Gastrocnemius medialis (tissue), 4 donors: ENCODE results near the gene HIRA. TPM values are rescaled to one million over a fixed set of nuclear protein-coding genes. Genes with fewer than 3 reads are reported as not detected.

Experiments
- ATAC-seq, 2 donors: fragments of 150-250 bp; one replicate each; pipeline ENCODE4 v1.9.1; 2016
- DNase-seq, 2 donors: peaks; one replicate each; pipeline ENCODE4 v3.0.0-alpha.2; 2019
- H3K27ac ChIP-seq, 4 donors: fragments of 200-600 bp; sonication (generic); 1 replicate in 1 of 4; 2 replicates in 3 of 4; pipeline ENCODE4 v1.5.1; 2016 to 2018; ENCODE audit warnings: mild to moderate bottlenecking in 2 of 4, moderate library complexity in 1 of 4
- H3K27me3 ChIP-seq, 3 donors: fragments of 200-600 bp; sonication (generic) in 2 of 3; 1 replicate in 1 of 3; 2 replicates in 2 of 3; pipeline versions ENCODE4 v1.5.1 to v1.6.0; 2016 to 2019; ENCODE audit warnings: mild to moderate bottlenecking in 1 of 3, moderate library complexity in 1 of 3
- H3K36me3 ChIP-seq, 2 donors: fragments of 200-600 bp; sonication (generic) in 1 of 2; one replicate each; pipeline ENCODE4 v1.5.1; 2017 to 2018
- H3K4me1 ChIP-seq, 2 donors: fragments of 200-600 bp; sonication (generic) in 1 of 2; one replicate each; pipeline ENCODE4 v1.5.1; 2016 to 2017; ENCODE audit warnings: mild to moderate bottlenecking in 2 of 2
- H3K4me3 ChIP-seq, 4 donors: fragments of 200-600 bp; sonication (generic) in 3 of 4; 1 replicate in 1 of 4; 2 replicates in 3 of 4; pipeline ENCODE4 v1.5.1; 2016 to 2019; ENCODE audit warnings: mild to moderate bottlenecking in 2 of 4
- H3K9me3 ChIP-seq, 3 donors: fragments of 200-600 bp; sonication (generic) in 2 of 3; 1 replicate in 1 of 3; 2 replicates in 2 of 3; pipeline ENCODE4 v1.5.1; 2016 to 2019
- CTCF ChIP-seq, 5 experiments: fragments of 450-650 bp in 3 of 5; fragments of 200-600 bp in 2 of 5; sonication (generic) in 2 of 5; IDR thresholded peaks in 4 of 5; conservative IDR thresholded peaks in 1 of 5; 1 replicate in 4 of 5; 2 replicates in 1 of 5; pipeline ENCODE4 v1.5.1; 2016 to 2019; ENCODE audit warnings: antibody characterized with exemption in 5 of 5, mild to moderate bottlenecking in 3 of 5, moderate library complexity in 3 of 5
- POLR2A ChIP-seq, 2 donors: fragments of 450-650 bp; IDR thresholded peaks; one replicate each; pipeline ENCODE4 v1.6.1; 2017; ENCODE audit warnings: antibody characterized with exemption in 2 of 2, mild to moderate bottlenecking in 2 of 2, moderate library complexity in 2 of 2
- in situ Hi-C, 4 donors: fragments of 200-750 bp; cut with MboI; loops; one replicate each; pipeline versions ENCODE4 v1.15.0 to v1.8.0; 2017; ENCODE audit warnings: low sequenced_read_pairs in 4 of 4
- intact Hi-C: fragments of 100-400 bp; cut with DNase I; formaldehyde crosslinking; loops from one replicate; pipeline ENCODE4 v1.15.1; 2023; ENCODE audit warnings: low total_unique reads
- total RNA-seq, 4 donors: library from RNA; depleted of rRNA; stranded (reverse); fragments of >200 nt; gene quantifications; one replicate each; pipeline versions ENCODE4 v1.1.0 to v1.2.3, GENCODE V29; 2016

HIRA gene
- total RNA-seq, 4 donors from 2014 or later: 14.2 to 46.8 (median 24.6) TPM

DNA sequence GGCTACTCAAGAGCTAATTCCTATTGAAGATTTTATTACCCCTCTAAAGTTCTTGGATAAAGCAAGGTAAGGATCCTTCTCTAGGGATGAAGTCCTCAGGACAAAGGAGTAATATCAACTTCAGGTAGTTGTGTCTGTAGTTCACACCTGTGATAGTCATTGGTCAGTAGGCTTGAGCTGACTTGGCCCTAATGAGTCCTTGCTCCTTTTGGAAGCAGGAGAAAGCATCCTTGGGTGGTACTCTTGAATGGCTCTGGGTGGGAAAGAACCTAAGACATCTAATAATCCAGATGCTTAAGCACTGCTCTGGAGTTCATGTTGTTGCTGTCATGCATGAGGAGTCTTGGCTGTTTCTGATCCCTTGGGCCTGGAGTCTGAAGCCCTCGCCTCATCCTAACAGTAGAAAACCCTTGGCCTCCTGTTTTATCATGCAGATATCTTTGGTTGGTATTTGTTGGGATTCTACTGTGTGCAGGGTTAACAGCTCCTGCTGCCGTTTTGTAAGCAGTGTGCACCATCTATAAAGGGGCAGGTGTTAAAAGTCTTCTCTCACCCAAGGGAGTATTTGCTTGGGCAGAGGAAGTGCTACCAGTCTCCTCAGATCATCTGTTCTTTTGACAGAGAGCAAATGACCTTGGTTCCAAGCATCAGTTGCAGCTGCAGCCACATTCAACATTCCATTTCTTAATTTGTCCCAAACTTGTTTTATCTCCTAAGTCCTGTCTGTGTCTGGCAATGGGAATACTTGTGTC is 3.5 kb upstream of the HIRA start:
- in situ Hi-C loops (no loop called here), intact Hi-C loops (loop anchor here (5.0 kb wide), 2 partner anchors 258 to 313 kb away; partner anchors contain the start of genes DGCR2 and SLC25A1)
- DNase-seq: no peak
- Histone ChIP-seq H3K9me3 (no peaks in the 10 kb centered on the region), H3K27me3 (no peaks in the 10 kb centered on the region), H3K4me1 (peaks cover 37% of the 10 kb centered on the region in 2 donors), H3K27ac (peak overlapping the region; percentile 91 to 100 (median 100)), H3K4me3 (no peak overlapping the region), H3K36me3 (peaks cover 0 to 26% of the 10 kb centered on the region in 2 donors)
- TF ChIP-seq CTCF (IDR thresholded peaks at IDR 0.05 in 4 of 5, conservative IDR thresholded peaks at IDR 0.05 in 1 of 5) (no peak), POLR2A (IDR thresholded peaks at IDR 0.05) (no peak)
- no peak for ATAC-seq

DNA sequence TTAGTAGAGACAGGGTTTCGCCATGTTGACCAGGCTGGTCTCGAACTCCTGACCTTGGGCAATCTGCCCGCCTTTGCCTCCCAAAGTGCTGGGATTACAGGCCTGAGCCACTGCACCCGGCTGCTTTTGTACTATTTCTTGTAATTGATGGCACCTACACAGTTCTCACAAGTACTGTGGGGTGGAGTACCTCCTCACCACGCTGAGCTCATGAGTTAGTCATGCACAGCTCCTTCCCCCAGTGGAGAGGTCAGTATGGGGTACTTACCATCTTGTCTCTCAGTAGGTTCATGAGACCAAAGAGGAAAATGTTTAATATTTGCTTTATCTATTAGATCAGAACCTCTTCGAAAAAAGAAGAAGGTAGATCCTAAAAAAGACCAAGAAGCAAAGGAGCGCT is 2.9 kb upstream of the HIRA start:
- in situ Hi-C loops: no loop called here
- H3K4me1 ChIP-seq: peaks cover 37% of the 10 kb centered on the region in 2 donors
- intact Hi-C loops: loop anchor here (5.0 kb wide), 2 partner anchors 257 to 312 kb away; partner anchors contain the start of genes DGCR2 and SLC25A1

GRCh38 chr22:19432133-19432851 is 759 bp upstream of the HIRA start, which contains the start of gene MRPL40:
Gene MRPL40 (plus strand): TSS chr22:19432545. CDS start chr22:19432555, 10 bp downstream.
- H3K27ac ChIP-seq: peak within 1 kb of the TSS; percentile 91 to 100 (median 100)
- peak; percentile 77 to 79 for ATAC-seq
- intact Hi-C loops: loop anchor here (1.0 to 5.0 kb wide), 6 partner anchors 15 to 310 kb away; partner anchors contain the start of genes C22orf39, CDC45, DGCR2 and SLC25A1
- no peaks in the 10 kb centered on the region for H3K9me3 ChIP-seq
- H3K4me1 ChIP-seq: peaks cover 31 to 37% of the 10 kb centered on the region in 2 donors
- peak within 1 kb of the TSS; percentile 75 to 96 (median 88) for H3K4me3 ChIP-seq
- in situ Hi-C loops: no loop called here
- peak; percentile 93 for DNase-seq
- TF ChIP-seq POLR2A (IDR thresholded peaks at IDR 0.05) (peak; percentile 91 to 95), CTCF (IDR thresholded peaks at IDR 0.05 in 4 of 5, conservative IDR thresholded peaks at IDR 0.05 in 1 of 5) (peak in 1 of 5 experiments; percentile 21)
- no peaks in the 10 kb centered on the region for H3K27me3 ChIP-seq
- peaks cover 0 to 26% of the 10 kb centered on the region in 2 donors for H3K36me3 ChIP-seq

More for the DNA sequence above, 2.9 kb upstream of the HIRA start:
- no peak for TF ChIP-seq CTCF (IDR thresholded peaks at IDR 0.05 in 4 of 5, conservative IDR thresholded peaks at IDR 0.05 in 1 of 5)
- no peak for TF ChIP-seq POLR2A (IDR thresholded peaks at IDR 0.05)
- peak overlapping the region; percentile 91 to 100 (median 100) for H3K27ac ChIP-seq
- no peaks in the 10 kb centered on the region for H3K27me3 ChIP-seq
- peaks cover 0 to 26% of the 10 kb centered on the region in 2 donors for H3K36me3 ChIP-seq
- no peaks in the 10 kb centered on the region for H3K9me3 ChIP-seq
- no peak overlapping the region for H3K4me3 ChIP-seq
- ATAC-seq: no peak
- DNase-seq: no peak

DNA sequence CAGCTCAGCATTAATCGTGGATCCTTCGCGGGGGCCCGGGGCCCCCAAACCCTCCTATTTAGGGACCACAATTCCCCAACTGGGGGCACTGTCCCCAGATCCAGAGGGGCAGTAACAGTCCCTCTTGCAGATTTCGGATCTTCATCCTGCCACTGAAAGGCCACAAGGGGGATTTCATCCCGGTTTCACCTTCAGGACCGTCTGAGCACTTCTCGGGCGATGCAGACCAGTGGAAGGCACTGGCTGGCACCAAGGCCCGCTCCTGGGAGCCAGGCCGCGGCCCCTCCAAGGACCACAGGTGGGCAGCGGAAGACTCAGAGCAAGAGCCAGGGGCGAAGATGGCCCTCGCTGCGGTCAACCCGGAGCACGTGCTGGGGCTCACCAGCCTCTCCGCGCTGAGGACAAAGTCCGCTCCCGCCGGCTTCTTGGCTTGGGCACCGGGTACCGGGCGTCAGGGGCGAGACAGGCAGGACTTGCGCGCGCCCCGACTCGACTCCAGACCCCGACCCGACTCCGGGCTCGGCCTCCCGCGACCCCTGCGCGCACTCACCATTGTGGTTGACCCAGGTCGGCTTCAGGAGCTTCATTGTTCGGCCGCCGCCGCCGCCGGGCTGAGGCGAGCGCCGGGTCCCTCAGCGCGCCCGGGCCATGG is 517 bp downstream of the HIRA start:
- peaks cover 32 to 39% of the 10 kb centered on the region in 2 donors for H3K4me1 ChIP-seq
- H3K27me3 ChIP-seq: no peaks in the 10 kb centered on the region
- in situ Hi-C loops (no loop called here), intact Hi-C loops (loop anchor here (5.0 kb wide), 2 partner anchors 254 to 309 kb away; partner anchors contain the start of genes DGCR2 and SLC25A1)
- ATAC-seq: peak; percentile 4 to 14
- no peaks in the 10 kb centered on the region for H3K9me3 ChIP-seq
- peaks cover 0 to 18% of the 10 kb centered on the region in 2 donors for H3K36me3 ChIP-seq
- TF ChIP-seq POLR2A (IDR thresholded peaks at IDR 0.05) (no peak), CTCF (IDR thresholded peaks at IDR 0.05 in 4 of 5, conservative IDR thresholded peaks at IDR 0.05 in 1 of 5) (peak in 3 of 5 experiments; percentile 16 to 26 (median 19))
- peak in 1 of 2 donors; percentile 41 for DNase-seq
- peak overlapping the region; percentile 83 to 100 (median 89) for H3K27ac ChIP-seq
- peak overlapping the region; percentile 75 to 96 (median 88) for H3K4me3 ChIP-seq
